ENCODE data around the gene NIBAN1. TPM values are rescaled to one million over a fixed set of nuclear protein-coding genes. Genes with fewer than 3 reads are reported as not detected.

NIBAN1 gene
- total RNA-seq, 2 donors from 2014 or later = 3.4 to 19.4 TPM

DNA sequence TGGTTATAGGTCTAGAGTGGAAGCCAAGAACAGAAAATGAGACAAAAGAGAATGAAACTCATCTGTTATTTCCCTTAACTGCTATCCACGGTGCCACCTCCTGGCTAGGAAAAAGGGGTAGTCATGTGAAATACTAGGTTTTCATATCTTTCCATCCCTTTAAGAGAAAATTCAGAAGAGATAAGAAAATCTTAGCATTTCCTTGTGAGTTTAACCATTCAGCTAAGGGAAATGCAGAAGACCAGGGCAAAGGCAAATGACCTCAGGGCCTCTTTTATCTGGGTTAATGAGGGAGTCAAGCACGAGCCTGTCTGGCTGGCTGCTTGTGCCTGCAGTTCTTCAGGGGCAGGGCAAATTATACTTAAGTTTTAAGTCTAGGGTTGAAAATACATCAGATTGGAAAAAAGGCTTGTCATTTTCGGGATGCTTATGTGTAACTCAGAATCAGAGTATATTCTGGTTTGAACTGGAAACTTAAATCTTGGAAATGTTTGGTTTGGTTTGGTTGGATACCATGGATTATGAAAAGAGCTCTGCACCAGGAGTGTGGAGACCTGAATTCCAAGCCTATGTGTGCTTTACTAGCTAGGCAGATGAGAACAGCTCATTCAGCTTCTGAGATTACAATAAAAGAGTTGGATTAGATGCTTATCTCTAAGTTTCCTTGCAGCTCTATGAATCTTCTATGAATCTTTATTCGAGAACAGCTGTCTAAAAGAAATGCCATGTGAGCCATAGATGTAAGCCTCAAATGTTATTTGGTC, 19.9 kb downstream of the NIBAN1 start:
- Mint-ChIP-seq H3K36me3 (no peaks in the 10 kb centered on the region), H3K9me3 (no peaks in the 10 kb centered on the region), H3K27ac (peak overlapping the region in 1 of 2 donors; percentile 43)
- DNase-seq (ENCODE audit: low spot score in 2 of 2) = no peak
- peak in 1 of 2 donors; percentile 19 for ATAC-seq

- ATAC-seq (peak; percentile 81 to 91), DNase-seq (ENCODE audit: low spot score in 2 of 2) (no peak)
- Mint-ChIP-seq H3K9me3 (no peaks in the 10 kb centered on the region), H3K27ac (peak overlapping the region; percentile 16 to 43), H3K36me3 (no peaks in the 10 kb centered on the region)
Measured at GRCh38 chr1:184953600-184954219, 20.6 kb downstream of the NIBAN1 start.

DNA sequence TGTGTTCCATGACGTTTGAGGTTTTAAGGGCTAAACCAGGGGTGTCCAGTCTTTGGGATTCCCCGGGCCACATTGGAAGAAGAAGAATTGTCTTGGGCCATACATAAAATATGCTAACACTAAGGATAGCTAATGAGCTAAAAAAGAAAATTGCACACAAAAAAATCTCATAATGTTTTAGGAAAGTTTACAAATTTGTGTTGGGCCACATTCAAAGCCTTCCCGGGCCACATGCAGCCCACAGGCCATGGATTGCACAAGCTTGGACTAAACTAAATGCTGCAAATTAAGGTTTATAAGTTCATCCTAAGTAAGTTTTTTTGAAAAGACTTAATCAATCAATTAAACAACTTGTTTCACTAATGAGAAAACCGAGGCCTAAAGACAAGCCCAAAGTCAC, 21.9 kb downstream of the NIBAN1 start:
- ATAC-seq (no peak), DNase-seq (ENCODE audit: low spot score in 2 of 2) (no peak)
- no peaks in the 10 kb centered on the region for H3K9me3 Mint-ChIP-seq
- H3K36me3 Mint-ChIP-seq = no peaks in the 10 kb centered on the region
- no peak overlapping the region for H3K27ac Mint-ChIP-seq

GRCh38 chr1:184951788-184952187, 22.5 kb downstream of the NIBAN1 start:
- Mint-ChIP-seq H3K36me3 (no peaks in the 10 kb centered on the region), H3K9me3 (no peaks in the 10 kb centered on the region), H3K27ac (no peak overlapping the region)
- no peak for ATAC-seq
- no peak for DNase-seq (ENCODE audit: low spot score in 2 of 2)

DNA sequence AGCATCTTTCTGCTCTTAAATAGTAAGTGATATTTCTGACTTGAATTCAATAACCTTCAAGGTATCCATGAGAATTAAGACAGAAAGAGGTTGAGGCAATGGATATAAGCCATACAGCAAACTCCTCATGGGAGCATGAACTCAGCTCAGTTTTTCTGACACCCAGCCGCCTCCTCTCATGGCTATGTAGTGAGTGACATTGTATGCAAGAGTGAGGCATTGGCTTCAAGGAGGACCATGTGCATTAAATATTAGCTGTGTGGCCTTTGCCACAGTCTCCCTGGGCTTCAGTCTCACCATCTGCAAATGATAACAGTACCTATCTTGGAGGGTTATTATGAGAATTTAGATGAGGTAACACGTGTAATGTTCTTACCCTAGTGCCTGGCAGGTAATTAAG, 23.4 kb downstream of the NIBAN1 start:
- H3K9me3 Mint-ChIP-seq = no peaks in the 10 kb centered on the region
- ATAC-seq (no peak), DNase-seq (ENCODE audit: low spot score in 2 of 2) (no peak)
- no peak overlapping the region for H3K27ac Mint-ChIP-seq
- peaks cover 0 to 6% of the 10 kb centered on the region in 2 donors for H3K36me3 Mint-ChIP-seq

GRCh38 chr1:184950227-184950626, 24.1 kb downstream of the NIBAN1 start:
- H3K36me3 Mint-ChIP-seq = peaks cover 0 to 11% of the 10 kb centered on the region in 2 donors
- H3K9me3 Mint-ChIP-seq = peaks cover 0 to 5% of the 10 kb centered on the region in 2 donors
- DNase-seq (ENCODE audit: low spot score in 2 of 2) (no peak), ATAC-seq (no peak)
- no peak overlapping the region for H3K27ac Mint-ChIP-seq

- Mint-ChIP-seq H3K36me3 (peaks cover 0 to 21% of the 10 kb centered on the region in 2 donors), H3K9me3 (peaks cover 0 to 9% of the 10 kb centered on the region in 2 donors), H3K27ac (no peak overlapping the region)
- ATAC-seq (no peak), DNase-seq (ENCODE audit: low spot score in 2 of 2) (no peak)
Measured at GRCh38 chr1:184947497-184948256, 26.6 kb downstream of the NIBAN1 start.

- DNase-seq (ENCODE audit: low spot score in 2 of 2) (no peak), ATAC-seq (no peak)
- Mint-ChIP-seq H3K36me3 (peaks cover 0 to 27% of the 10 kb centered on the region in 2 donors), H3K9me3 (peaks cover 0 to 9% of the 10 kb centered on the region in 2 donors), H3K27ac (no peak overlapping the region)
Measured at GRCh38 chr1:184945678-184946412, 28.5 kb downstream of the NIBAN1 start.

- Mint-ChIP-seq H3K36me3 (peaks cover 0 to 27% of the 10 kb centered on the region in 2 donors), H3K9me3 (peaks cover 0 to 9% of the 10 kb centered on the region in 2 donors), H3K27ac (no peak overlapping the region)
- ATAC-seq (peak in 1 of 2 donors; percentile 55), DNase-seq (ENCODE audit: low spot score in 2 of 2) (no peak)
Measured at GRCh38 chr1:184945029-184945428, 29.3 kb downstream of the NIBAN1 start.

DNA sequence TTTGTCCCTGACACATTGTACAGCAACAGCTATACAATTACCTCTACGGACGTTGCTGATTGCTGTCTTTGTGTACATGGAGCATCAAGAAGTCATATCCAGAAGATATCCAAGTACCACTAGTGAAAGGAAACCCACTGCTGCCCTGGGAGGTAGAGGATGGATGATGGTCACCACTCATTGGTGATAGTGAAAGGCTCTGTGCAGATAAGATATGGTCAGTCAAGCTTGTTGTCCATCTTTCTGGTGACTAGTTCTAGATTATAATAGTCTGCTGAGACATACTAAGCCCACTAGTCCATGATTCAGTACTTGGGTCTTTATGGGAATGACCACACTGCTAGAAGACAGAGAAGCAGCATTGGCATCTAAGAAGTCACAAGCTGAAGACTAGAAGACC, 30.3 kb downstream of the NIBAN1 start:
- DNase-seq (ENCODE audit: low spot score in 2 of 2) (no peak), ATAC-seq (no peak)
- H3K9me3 Mint-ChIP-seq = peaks cover 0 to 9% of the 10 kb centered on the region in 2 donors
- H3K36me3 Mint-ChIP-seq = peaks cover 0 to 27% of the 10 kb centered on the region in 2 donors
- no peak overlapping the region for H3K27ac Mint-ChIP-seq

DNA sequence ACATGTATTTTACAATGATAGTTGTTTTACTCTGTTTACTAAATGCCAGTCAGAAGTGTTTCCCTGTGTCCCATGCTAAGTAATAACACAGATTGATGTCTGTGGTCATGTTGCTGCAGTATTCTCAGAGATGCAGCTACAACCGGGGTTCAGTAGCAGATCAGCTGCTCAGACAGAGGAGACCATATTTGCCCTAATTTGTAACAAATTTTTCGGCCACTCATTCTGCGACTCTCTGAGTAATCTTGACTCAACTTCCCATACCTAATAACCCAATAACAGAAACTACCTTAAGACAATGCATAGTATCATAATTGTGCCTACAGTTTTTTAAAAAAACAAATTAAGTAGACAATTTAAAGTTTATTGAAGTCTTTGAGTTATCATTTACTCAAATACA, 32.6 kb downstream of the NIBAN1 start:
- peak; percentile 66 to 91 for ATAC-seq
- H3K9me3 Mint-ChIP-seq = peaks cover 0 to 9% of the 10 kb centered on the region in 2 donors
- DNase-seq (ENCODE audit: low spot score in 2 of 2) = peak in 1 of 2 donors; percentile 34
- peaks cover 0 to 27% of the 10 kb centered on the region in 2 donors for H3K36me3 Mint-ChIP-seq
- H3K27ac Mint-ChIP-seq = peak overlapping the region in 1 of 2 donors; percentile 95

GRCh38 chr1:184941410-184941733, 32.9 kb downstream of the NIBAN1 start:
- Mint-ChIP-seq H3K36me3 (peaks cover 0 to 25% of the 10 kb centered on the region in 2 donors), H3K9me3 (peaks cover 0 to 9% of the 10 kb centered on the region in 2 donors), H3K27ac (peak overlapping the region in 1 of 2 donors; percentile 95)
- DNase-seq (ENCODE audit: low spot score in 2 of 2) = no peak
- peak in 1 of 2 donors; percentile 14 for ATAC-seq

GRCh38 chr1:184940694-184941409, 33.5 kb downstream of the NIBAN1 start:
- DNase-seq (ENCODE audit: low spot score in 2 of 2) (no peak), ATAC-seq (no peak)
- peaks cover 0 to 20% of the 10 kb centered on the region in 2 donors for H3K36me3 Mint-ChIP-seq
- H3K9me3 Mint-ChIP-seq = peaks cover 0 to 9% of the 10 kb centered on the region in 2 donors
- H3K27ac Mint-ChIP-seq = no peak overlapping the region

- no peak for DNase-seq (ENCODE audit: low spot score in 2 of 2)
- no peak for ATAC-seq
- H3K36me3 Mint-ChIP-seq = peaks cover 0 to 15% of the 10 kb centered on the region in 2 donors
- H3K9me3 Mint-ChIP-seq = peaks cover 0 to 4% of the 10 kb centered on the region in 2 donors
- H3K27ac Mint-ChIP-seq = no peak overlapping the region
Measured at GRCh38 chr1:184940226-184940625, 34.1 kb downstream of the NIBAN1 start.

- Mint-ChIP-seq H3K27ac (peak overlapping the region in 1 of 2 donors; percentile 17), H3K9me3 (peaks cover 0 to 6% of the 10 kb centered on the region in 2 donors), H3K36me3 (peaks cover 0 to 14% of the 10 kb centered on the region in 2 donors)
- DNase-seq (ENCODE audit: low spot score in 2 of 2) = no peak
- ATAC-seq = no peak
Measured at GRCh38 chr1:184937729-184938128, 36.6 kb downstream of the NIBAN1 start.
